HG02852 (cell line): ENCODE results near the gene CNTNAP2.

ENCODE experiments used
- ATAC-seq: cut with Tn5 transposase; IDR thresholded peaks from one replicate; pipeline ENCODE4 v1.9.1; 2021; ENCODE audit warnings: mild to moderate bottlenecking, moderate library complexity; ENCODE audit not compliant: unreplicated experiment

Gene CNTNAP2

GRCh38 chr7:148151778-148152177, 2035.2 kb downstream of the CNTNAP2 start:
- no peak for ATAC-seq

- no peak for ATAC-seq
Observed at GRCh38 chr7:148153616-148154284, 2037.1 kb downstream of the CNTNAP2 start.

GRCh38 chr7:148155000-148155399, 2038.4 kb downstream of the CNTNAP2 start:
- no peak for ATAC-seq

- no peak for ATAC-seq
Observed at GRCh38 chr7:148155826-148156225, 2039.2 kb downstream of the CNTNAP2 start.

GRCh38 chr7:148156233-148156632, 2039.6 kb downstream of the CNTNAP2 start:
- ATAC-seq, result no peak

- no peak for ATAC-seq
Observed at GRCh38 chr7:148159331-148159730, 2042.7 kb downstream of the CNTNAP2 start.

- no peak for ATAC-seq
Observed at GRCh38 chr7:148161776-148162175, 2045.2 kb downstream of the CNTNAP2 start.

- no peak for ATAC-seq
Observed at GRCh38 chr7:148162808-148163207, 2046.2 kb downstream of the CNTNAP2 start.

- no peak for ATAC-seq
Observed at GRCh38 chr7:148163246-148163645, 2046.6 kb downstream of the CNTNAP2 start.

- no peak for ATAC-seq
Observed at GRCh38 chr7:148172920-148173319, 2056.3 kb downstream of the CNTNAP2 start.

- ATAC-seq, result no peak
Observed at GRCh38 chr7:148173369-148173768, 2056.8 kb downstream of the CNTNAP2 start.

- no peak for ATAC-seq
Observed at GRCh38 chr7:148174376-148174775, 2057.8 kb downstream of the CNTNAP2 start.

- ATAC-seq, result no peak
Observed at GRCh38 chr7:148175512-148175911, 2058.9 kb downstream of the CNTNAP2 start.

- no peak for ATAC-seq
Observed at GRCh38 chr7:148177972-148178371, 2061.4 kb downstream of the CNTNAP2 start.

- no peak for ATAC-seq
Observed at GRCh38 chr7:148180075-148180474, 2063.5 kb downstream of the CNTNAP2 start.

GRCh38 chr7:148182264-148182663, 2065.7 kb downstream of the CNTNAP2 start:
- ATAC-seq, result no peak

- ATAC-seq, result no peak
Observed at GRCh38 chr7:148185041-148185440, 2068.4 kb downstream of the CNTNAP2 start.

- no peak for ATAC-seq
Observed at GRCh38 chr7:148187471-148187870, 2070.9 kb downstream of the CNTNAP2 start.

GRCh38 chr7:148191391-148192065, 2074.9 kb downstream of the CNTNAP2 start:
- no peak for ATAC-seq

GRCh38 chr7:148192491-148192890, 2075.9 kb downstream of the CNTNAP2 start:
- no peak for ATAC-seq

- ATAC-seq, result no peak
Observed at GRCh38 chr7:148201992-148202391, 2085.4 kb downstream of the CNTNAP2 start.

GRCh38 chr7:148204639-148205304, 2088.2 kb downstream of the CNTNAP2 start:
- no peak for ATAC-seq
